Neural cell (in vitro differentiated cells): ENCODE measurements around the gene ATP2C2.

Source experiments
- EP300 ChIP-seq: fragments of 450-650 bp; conservative IDR thresholded peaks from 2 replicates; pipeline ENCODE4 v1.6.1; 2014; ENCODE audit warnings: antibody characterized with exemption, mild to moderate bottlenecking, moderate library complexity; ENCODE audit not compliant: poor library complexity, severe bottlenecking
- POLR2AphosphoS5 ChIP-seq: IDR thresholded peaks from 2 replicates; pipeline ENCODE4 v1.6.1; 2012
- TF ChIP-seq, protein P1 (sequence below): fragments of 450-650 bp; IDR thresholded peaks from 2 replicates; pipeline ENCODE4 v1.5.1; 2014; ENCODE audit warnings: antibody characterized with exemption, mild to moderate bottlenecking, moderate library complexity; ENCODE audit not compliant: poor library complexity, severe bottlenecking

DNA sequence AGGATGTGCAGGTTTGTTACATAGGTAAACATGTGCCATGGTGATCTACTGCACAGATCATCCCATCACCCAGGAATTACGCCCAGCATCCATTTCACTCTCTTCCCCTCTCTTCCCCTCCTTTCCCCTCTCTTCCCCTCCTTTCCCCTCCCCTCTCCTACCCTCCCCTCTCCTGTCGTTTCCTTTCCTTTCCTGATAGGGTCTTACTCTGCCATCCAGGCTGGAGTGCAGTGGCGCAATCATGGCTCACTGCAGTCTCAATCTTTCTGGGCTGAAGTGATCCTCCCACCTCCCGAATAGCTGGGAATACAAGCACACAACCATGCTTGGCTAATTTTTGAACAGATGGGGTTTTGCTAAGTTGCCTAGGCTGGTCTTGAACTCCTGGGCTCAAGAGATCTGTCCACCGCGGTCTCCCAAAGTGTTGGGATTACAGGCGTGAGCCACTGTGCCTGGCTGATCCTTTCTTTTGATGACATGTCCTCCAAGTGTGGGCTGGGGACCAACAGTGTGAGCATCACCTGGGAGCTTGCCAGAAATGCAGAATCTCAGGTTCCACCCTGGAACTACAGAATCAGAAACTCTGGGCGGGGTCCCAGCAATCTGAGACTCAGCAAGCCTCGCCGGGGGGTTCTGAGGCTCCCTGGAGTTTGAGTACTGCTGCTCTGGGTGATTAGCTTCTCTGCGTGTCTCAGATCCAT is 10.8 kb downstream of the ATP2C2 start:
- TF ChIP-seq, protein P1, sequence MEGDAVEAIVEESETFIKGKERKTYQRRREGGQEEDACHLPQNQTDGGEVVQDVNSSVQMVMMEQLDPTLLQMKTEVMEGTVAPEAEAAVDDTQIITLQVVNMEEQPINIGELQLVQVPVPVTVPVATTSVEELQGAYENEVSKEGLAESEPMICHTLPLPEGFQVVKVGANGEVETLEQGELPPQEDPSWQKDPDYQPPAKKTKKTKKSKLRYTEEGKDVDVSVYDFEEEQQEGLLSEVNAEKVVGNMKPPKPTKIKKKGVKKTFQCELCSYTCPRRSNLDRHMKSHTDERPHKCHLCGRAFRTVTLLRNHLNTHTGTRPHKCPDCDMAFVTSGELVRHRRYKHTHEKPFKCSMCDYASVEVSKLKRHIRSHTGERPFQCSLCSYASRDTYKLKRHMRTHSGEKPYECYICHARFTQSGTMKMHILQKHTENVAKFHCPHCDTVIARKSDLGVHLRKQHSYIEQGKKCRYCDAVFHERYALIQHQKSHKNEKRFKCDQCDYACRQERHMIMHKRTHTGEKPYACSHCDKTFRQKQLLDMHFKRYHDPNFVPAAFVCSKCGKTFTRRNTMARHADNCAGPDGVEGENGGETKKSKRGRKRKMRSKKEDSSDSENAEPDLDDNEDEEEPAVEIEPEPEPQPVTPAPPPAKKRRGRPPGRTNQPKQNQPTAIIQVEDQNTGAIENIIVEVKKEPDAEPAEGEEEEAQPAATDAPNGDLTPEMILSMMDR: no peak
- TF ChIP-seq EP300 (no peak), POLR2AphosphoS5 (no peak)
